GM12873 (cell line): ENCODE data around the gene ZFHX3.

Experiments
- CTCF ChIP-seq: IDR thresholded peaks from 2 replicates; pipeline ENCODE4 v1.5.1; 2012; ENCODE audit warnings: low read depth, mild to moderate bottlenecking, moderate library complexity, low read length, control low read depth; ENCODE audit not compliant: insufficient read depth; ENCODE audit errors: missing control alignments

Gene ZFHX3

GRCh38 chr16:73012341-73012740 is 35.6 kb downstream of the ZFHX3 start:
- TF ChIP-seq CTCF = no peak

GRCh38 chr16:73011926-73012325 is 36.0 kb downstream of the ZFHX3 start:
- TF ChIP-seq CTCF = no peak

GRCh38 chr16:73010150-73010676 is 37.7 kb downstream of the ZFHX3 start:
- TF ChIP-seq CTCF = no peak

GRCh38 chr16:73006026-73006425 is 41.9 kb downstream of the ZFHX3 start:
- TF ChIP-seq CTCF = no peak

- TF ChIP-seq CTCF = no peak
Observed at GRCh38 chr16:73002866-73003265, 45.1 kb downstream of the ZFHX3 start.

GRCh38 chr16:73000907-73001521 is 46.9 kb downstream of the ZFHX3 start:
- no peak for TF ChIP-seq CTCF

- TF ChIP-seq CTCF = no peak
Observed at GRCh38 chr16:73000020-73000906, 47.7 kb downstream of the ZFHX3 start.
